K562 treated with DMSO at 1 percent for 24 hours (cell line): ENCODE measurements around the gene SCN4B. TPM values are rescaled to one million over a fixed set of nuclear protein-coding genes. Genes with fewer than 3 reads are reported as not detected.

Experiments used
- total RNA-seq: library from RNA; unstranded; fragments of 300-600 nt; gene quantifications from 2 replicates; pipeline ENCODE4 v1.2.3, GENCODE V29; 2022; ENCODE audit warnings: low read depth; ENCODE audit not compliant: insufficient read depth

SCN4B gene
- total RNA-seq = 0.06 TPM in 1 of 2 replicates, not detected in the other

GRCh38 chr11:118152552-118153471 lies at the start of gene SCN4B:
Gene SCN4B, minus strand, starts transcription at chr11:118152823. Its CDS starts 150 bp downstream, at chr11:118152673.

GRCh38 chr11:118175993-118176777 lies 23.6 kb upstream of the SCN4B start, which contains the start of gene SCN2B:
Gene SCN2B, minus strand, starts transcription at chr11:118176639. Its CDS starts 208 bp downstream, at chr11:118176431.

GRCh38 chr11:118086913-118087768 lies 65.5 kb downstream of the SCN4B start, which contains the start of gene SMIM35:
Gene SMIM35, minus strand, starts transcription at chr11:118086963. Its CDS starts 206 bp downstream, at chr11:118086757.

Other genes with a start within 250 kb of the SCN4B start
- gene TMPRSS13, start 223.4 kb downstream of the SCN4B start, total RNA-seq = 0.36 and 0.57 TPM in 2 replicates
- 36.3 and 38.0 TPM in 2 replicates for gene IL10RA, start 166.4 kb downstream of the SCN4B start, total RNA-seq
- gene TMPRSS4, start 75.7 kb downstream of the SCN4B start, total RNA-seq = 8.1 and 17.5 TPM in 2 replicates
- 0.12 TPM in 1 of 2 replicates, not detected in the other for gene SMIM35, start 65.9 kb downstream of the SCN4B start, total RNA-seq
- not detected in 2 replicates for gene SCN2B, start 23.8 kb upstream of the SCN4B start, total RNA-seq
- gene JAML, start 72.2 kb upstream of the SCN4B start, total RNA-seq = 0.39 and 1.3 TPM in 2 replicates
- gene MPZL3, start 99.5 kb upstream of the SCN4B start, total RNA-seq = 2.7 and 4.1 TPM in 2 replicates
- gene MPZL2, start 111.5 kb upstream of the SCN4B start, total RNA-seq = 0.53 and 0.58 TPM in 2 replicates
- 0.80 and 2.2 TPM in 2 replicates for gene CD3E, start 151.9 kb upstream of the SCN4B start, total RNA-seq
- 14.2 and 19.0 TPM in 2 replicates for gene CD3D, start 189.9 kb upstream of the SCN4B start, total RNA-seq
- gene CD3G, start 191.5 kb upstream of the SCN4B start, total RNA-seq = 0.19 and 0.28 TPM in 2 replicates
- 16.9 and 18.6 TPM in 2 replicates for gene UBE4A, start 206.8 kb upstream of the SCN4B start, total RNA-seq
- gene ATP5MG, start 248.8 kb upstream of the SCN4B start, total RNA-seq = 149 and 155 TPM in 2 replicates